Progenitor cell of endocrine pancreas (in vitro differentiated cells): ENCODE measurements around the gene RPS8. TPM values are rescaled to one million over a fixed set of nuclear protein-coding genes. Genes with fewer than 3 reads are reported as not detected.
A peak's percentile ranks its signal among the peaks of the same experiment; 100 is the strongest.
"Not testable (repeated sequence)": the region's sequence is repeated elsewhere in the genome, so short reads cannot be mapped to it uniquely, and the experiment has no call there.

Experiments used
- DNase-seq: peaks from one replicate; pipeline ENCODE4 v3.0.0; 2021; ENCODE audit warnings: low spot score; ENCODE audit not compliant: unreplicated experiment
- H3K27ac Mint-ChIP-seq: 2 replicates; pipeline ENCODE4 v1.8.0; 2021; ENCODE audit warnings: mild to moderate bottlenecking, moderate library complexity, mixed read lengths
- H3K27me3 Mint-ChIP-seq: 2 replicates; pipeline ENCODE4 v1.8.0; 2021; ENCODE audit warnings: mixed read lengths
- H3K36me3 Mint-ChIP-seq: 2 replicates; pipeline ENCODE4 v1.8.0; 2022; ENCODE audit warnings: mixed read lengths; ENCODE audit not compliant: insufficient read depth
- H3K4me1 Mint-ChIP-seq: 2 replicates; pipeline ENCODE4 v1.8.0; 2021; ENCODE audit warnings: low read depth, mixed read lengths
- H3K4me3 Mint-ChIP-seq: 2 replicates; pipeline ENCODE4 v1.8.0; 2021; ENCODE audit warnings: low read depth, mild to moderate bottlenecking, moderate library complexity, mixed read lengths
- H3K9me3 Mint-ChIP-seq: 2 replicates; pipeline ENCODE4 v1.8.0; 2021; ENCODE audit warnings: low read depth, mixed read lengths
- total RNA-seq: library from RNA; stranded (reverse); gene quantifications from 2 replicates; pipeline ENCODE4 v1.2.1, GENCODE V29; 2021
- TF ChIP-seq, protein P1 (sequence below): fragments of 200-600 bp; sonication (generic); IDR thresholded peaks from one replicate; pipeline ENCODE4 v1.5.0; 2021; ENCODE audit warnings: antibody characterized with exemption, mild to moderate bottlenecking; ENCODE audit not compliant: unreplicated experiment

RPS8 gene
- total RNA-seq, 1 donor from 2014 or later, result 1,808 TPM

DNA sequence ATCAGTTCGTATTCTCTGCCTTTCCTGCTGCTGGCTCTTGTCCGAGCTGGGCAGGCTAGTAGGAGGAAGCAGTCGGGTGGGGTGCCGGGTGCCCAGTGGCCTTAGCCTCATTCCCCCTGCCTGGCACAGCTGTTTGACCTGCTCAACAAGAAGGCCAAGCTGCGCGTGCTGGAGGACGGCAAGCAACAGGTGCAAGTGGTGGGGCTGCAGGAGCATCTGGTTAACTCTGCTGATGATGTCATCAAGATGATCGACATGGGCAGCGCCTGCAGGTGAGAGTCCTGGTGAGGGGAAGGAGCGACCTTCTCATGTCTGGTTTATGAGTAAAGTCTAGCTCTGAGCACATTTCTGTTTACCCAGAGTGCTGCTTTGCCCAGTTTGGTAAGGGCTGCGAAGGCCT is 16.3 kb upstream of the RPS8 start:
- H3K36me3 Mint-ChIP-seq, result peaks cover 4% of the 10 kb centered on the region
- TF ChIP-seq, protein P1, sequence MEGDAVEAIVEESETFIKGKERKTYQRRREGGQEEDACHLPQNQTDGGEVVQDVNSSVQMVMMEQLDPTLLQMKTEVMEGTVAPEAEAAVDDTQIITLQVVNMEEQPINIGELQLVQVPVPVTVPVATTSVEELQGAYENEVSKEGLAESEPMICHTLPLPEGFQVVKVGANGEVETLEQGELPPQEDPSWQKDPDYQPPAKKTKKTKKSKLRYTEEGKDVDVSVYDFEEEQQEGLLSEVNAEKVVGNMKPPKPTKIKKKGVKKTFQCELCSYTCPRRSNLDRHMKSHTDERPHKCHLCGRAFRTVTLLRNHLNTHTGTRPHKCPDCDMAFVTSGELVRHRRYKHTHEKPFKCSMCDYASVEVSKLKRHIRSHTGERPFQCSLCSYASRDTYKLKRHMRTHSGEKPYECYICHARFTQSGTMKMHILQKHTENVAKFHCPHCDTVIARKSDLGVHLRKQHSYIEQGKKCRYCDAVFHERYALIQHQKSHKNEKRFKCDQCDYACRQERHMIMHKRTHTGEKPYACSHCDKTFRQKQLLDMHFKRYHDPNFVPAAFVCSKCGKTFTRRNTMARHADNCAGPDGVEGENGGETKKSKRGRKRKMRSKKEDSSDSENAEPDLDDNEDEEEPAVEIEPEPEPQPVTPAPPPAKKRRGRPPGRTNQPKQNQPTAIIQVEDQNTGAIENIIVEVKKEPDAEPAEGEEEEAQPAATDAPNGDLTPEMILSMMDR, result no peak
- H3K27ac Mint-ChIP-seq, result no peak overlapping the region
- no peaks in the 10 kb centered on the region for H3K27me3 Mint-ChIP-seq
- no peak overlapping the region for H3K4me3 Mint-ChIP-seq
- H3K9me3 Mint-ChIP-seq, result no peaks in the 10 kb centered on the region
- no peak for DNase-seq
- H3K4me1 Mint-ChIP-seq, result no peaks in the 10 kb centered on the region

DNA sequence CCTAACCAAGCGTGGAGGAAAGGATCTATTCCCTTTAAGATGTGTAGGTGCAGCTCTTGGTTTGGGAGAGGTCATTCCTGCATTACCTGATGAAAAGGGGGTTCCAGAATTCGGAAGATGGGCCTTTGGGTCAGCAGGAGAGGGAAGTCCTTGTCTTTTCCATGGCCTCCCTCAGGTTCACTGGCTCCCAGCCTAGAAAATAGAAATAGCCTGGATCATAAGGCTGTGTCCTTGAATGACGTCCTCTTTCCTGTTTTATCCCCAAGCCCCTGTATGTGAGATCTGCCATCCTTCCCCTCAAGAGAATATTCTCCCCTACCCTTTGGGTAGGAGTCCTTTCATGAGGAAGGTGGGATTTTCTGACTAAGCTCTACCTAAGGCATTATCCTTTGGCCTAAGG is 14.5 kb upstream of the RPS8 start:
- Mint-ChIP-seq H3K27me3 (no peaks in the 10 kb centered on the region), H3K4me1 (no peaks in the 10 kb centered on the region), H3K27ac (no peak overlapping the region), H3K36me3 (peaks cover 4% of the 10 kb centered on the region), H3K9me3 (no peaks in the 10 kb centered on the region), H3K4me3 (no peak overlapping the region)
- TF ChIP-seq, protein P1, result no peak
- DNase-seq, result no peak

DNA sequence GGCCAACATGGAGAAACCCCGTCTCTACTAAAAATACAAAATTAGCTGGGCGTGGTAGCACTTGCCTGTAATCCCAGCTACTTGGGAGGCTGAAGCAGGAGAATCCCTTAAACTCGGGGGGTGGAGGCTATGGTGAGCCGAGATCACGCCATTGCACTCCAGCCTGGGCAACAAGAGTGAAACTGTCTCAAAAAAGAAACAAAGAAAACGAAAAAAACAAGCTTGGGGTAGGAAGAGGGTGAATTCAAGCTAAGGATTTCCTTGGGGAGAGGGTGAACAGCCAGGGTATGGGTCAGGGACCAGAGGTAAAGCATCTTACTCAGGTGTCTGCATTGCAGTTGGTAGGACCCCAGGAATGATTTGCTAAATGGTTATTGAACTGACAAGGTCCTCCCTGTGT is 8.9 kb upstream of the RPS8 start:
- DNase-seq, H3K36me3 Mint-ChIP-seq, H3K27me3 Mint-ChIP-seq, H3K4me1 Mint-ChIP-seq, H3K4me3 Mint-ChIP-seq, H3K9me3 Mint-ChIP-seq, H3K27ac Mint-ChIP-seq: not testable (repeated sequence)

DNA sequence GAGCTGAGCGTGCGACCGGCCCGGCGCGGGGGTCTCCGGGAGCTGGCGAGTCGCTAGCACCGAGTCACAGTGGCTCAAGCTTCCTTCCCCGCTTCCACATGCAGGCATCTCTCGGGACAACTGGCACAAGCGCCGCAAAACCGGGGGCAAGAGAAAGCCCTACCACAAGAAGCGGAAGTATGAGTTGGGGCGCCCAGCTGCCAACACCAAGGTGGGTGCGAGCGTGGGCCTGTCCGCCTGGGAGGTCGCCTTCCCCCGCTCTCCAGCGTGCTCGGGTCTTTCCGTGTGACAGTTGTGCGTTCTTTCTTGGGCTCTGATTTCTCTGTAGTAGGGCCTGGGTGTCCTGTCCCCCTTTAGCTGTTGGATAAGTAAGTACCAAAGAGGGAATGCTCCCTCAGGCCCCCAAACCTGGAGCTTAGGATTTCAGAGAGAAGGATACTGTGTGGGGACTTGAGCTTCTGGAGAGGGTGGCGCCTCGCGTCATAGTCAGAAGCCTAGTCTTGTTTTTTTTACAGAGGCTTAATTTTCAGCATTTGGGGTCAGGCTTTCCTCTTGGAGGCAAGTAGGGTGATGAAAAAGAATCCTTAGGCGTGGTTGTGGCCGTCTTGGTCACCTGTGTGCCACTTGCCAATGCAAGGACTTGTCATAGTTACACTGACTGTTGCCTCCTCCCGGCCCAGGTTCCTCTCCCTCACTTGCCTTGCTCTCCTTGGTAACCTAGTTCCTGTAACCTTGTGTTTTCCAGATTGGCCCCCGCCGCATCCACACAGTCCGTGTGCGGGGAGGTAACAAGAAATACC is 790 bp downstream of the RPS8 start:
- no peak for DNase-seq
- Mint-ChIP-seq H3K27ac (peak overlapping the region; percentile 93), H3K4me1 (peaks cover 18% of the 10 kb centered on the region), H3K36me3 (peaks cover 23% of the 10 kb centered on the region), H3K27me3 (no peaks in the 10 kb centered on the region), H3K4me3 (peak overlapping the region; percentile 94), H3K9me3 (no peaks in the 10 kb centered on the region)
- TF ChIP-seq, protein P1, result no peak

DNA sequence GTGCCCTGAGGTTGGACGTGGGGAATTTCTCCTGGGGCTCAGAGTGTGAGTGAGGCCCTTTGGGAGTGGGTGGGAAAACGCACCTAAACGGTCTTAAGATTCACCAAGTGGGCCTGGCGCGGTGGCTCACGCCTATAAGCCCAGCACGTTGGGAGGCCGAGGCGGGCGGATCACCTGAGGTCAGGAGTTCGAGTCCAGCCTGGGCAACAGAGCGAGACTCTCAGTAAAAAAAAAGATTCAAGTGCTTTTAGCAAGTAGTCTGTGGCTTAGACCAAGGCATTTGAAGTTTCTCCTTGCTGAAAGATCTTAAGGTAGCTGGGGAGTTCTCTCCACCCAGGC is 1.4 kb downstream of the RPS8 start:
- TF ChIP-seq, protein P1, result no peak
- H3K36me3 Mint-ChIP-seq, result peaks cover 27% of the 10 kb centered on the region
- H3K4me3 Mint-ChIP-seq, result peak overlapping the region; percentile 94
- H3K27me3 Mint-ChIP-seq, result no peaks in the 10 kb centered on the region
- H3K27ac Mint-ChIP-seq, result peak overlapping the region; percentile 93
- H3K9me3 Mint-ChIP-seq, result no peaks in the 10 kb centered on the region
- peaks cover 18% of the 10 kb centered on the region for H3K4me1 Mint-ChIP-seq
- no peak for DNase-seq

DNA sequence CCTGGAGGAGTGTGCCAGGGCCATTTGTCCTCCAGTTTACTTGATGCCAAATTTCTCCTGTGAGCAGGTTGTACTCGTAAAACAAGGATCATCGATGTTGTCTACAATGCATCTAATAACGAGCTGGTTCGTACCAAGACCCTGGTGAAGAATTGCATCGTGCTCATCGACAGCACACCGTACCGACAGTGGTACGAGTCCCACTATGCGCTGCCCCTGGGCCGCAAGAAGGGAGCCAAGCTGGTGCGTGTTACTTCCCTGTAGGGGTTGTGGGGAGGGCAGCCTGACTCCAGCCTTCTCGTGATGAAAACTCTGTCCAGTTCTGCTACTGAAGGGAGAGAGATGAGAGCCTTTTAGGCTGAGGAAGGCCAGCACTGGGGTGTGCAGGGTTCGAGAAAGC is 2.2 kb downstream of the RPS8 start:
- Mint-ChIP-seq H3K9me3 (no peaks in the 10 kb centered on the region), H3K27me3 (no peaks in the 10 kb centered on the region), H3K27ac (peak overlapping the region; percentile 91), H3K4me1 (peaks cover 18% of the 10 kb centered on the region), H3K4me3 (peak overlapping the region; percentile 94), H3K36me3 (peaks cover 28% of the 10 kb centered on the region)
- TF ChIP-seq, protein P1, result no peak
- DNase-seq, result no peak
